Stimulated activated CD8-positive, alpha-beta memory T cell treated with anti-CD3 and anti-CD28 coated beads, Interleukin-12 subunit alpha, Interleukin-12 subunit beta, amount 100 ng/mL, for 1 hour (primary cell): ENCODE results near the gene CCDC150.
"Not testable (repeated sequence)": the region's sequence is repeated elsewhere in the genome, so short reads cannot be mapped to it uniquely, and the experiment has no call there.

Experiments
- DNase-seq: peaks from one replicate; pipeline ENCODE4 v3.0.0-alpha.2; 2020; ENCODE audit warnings: low read depth

The CCDC150 gene

DNA sequence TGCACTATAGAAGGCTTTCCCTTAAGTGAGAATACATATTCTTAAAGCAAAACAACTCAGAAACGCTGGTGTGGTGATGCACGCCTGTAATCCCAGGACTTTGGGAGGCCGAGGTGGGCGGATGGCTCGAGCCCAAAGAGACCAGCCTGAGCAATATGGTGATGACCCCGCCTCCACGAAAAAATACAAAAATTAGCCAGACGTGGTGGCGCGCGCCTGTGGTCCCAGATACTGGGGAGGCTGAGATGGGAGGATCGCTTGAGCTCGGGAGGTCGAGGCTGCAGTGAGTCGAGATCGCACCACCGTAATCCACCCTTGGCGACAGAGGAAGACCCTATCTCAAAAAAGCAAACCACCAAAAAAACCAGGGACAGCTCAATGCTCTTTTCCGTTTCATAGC is 750 bp upstream of the CCDC150 start:
- no peak for DNase-seq

DNA sequence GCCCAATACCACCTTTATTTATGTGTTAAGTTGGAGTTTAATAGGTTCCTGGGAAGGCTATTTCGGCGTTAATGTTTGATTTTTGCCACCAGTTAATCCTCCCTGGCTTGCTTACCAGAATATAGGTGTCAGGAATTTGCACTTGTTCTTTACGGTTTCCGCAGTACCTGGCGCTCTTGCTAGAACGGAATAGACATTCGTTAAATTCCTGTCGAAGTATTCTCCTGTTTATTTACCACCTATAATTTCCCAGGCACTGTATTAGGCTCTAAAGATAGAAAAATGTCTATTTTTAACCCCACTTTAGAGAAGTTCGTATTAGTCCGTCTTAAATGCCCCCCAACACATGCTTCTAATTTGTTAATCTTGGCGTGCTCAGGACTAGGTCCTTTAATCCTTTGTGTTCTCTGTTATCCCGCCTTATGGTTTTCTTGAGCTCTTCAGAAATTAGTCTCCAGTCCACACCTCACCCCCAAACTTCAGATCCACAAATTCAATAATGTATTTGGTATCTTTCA is 575 bp downstream of the CCDC150 start:
- DNase-seq = no peak

DNA sequence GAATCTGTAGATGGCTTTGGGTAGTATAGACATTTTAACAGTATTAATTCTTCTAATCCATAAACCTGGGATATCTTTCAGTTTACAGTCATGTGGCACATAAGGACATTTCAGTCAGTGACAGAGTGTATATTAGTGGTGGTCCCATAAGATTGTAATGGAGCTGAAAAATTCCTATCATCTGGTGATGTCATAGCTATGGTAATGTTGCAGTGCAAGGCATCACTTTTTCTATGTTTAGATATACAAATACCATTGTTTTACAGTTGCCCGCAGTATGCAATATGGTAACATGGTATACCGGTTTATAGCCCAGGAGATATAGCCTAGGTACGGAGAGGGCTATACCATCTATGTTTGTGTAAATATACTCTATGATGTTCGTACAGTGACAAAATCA is 9.7 kb downstream of the CCDC150 start:
- DNase-seq = no peak

DNA sequence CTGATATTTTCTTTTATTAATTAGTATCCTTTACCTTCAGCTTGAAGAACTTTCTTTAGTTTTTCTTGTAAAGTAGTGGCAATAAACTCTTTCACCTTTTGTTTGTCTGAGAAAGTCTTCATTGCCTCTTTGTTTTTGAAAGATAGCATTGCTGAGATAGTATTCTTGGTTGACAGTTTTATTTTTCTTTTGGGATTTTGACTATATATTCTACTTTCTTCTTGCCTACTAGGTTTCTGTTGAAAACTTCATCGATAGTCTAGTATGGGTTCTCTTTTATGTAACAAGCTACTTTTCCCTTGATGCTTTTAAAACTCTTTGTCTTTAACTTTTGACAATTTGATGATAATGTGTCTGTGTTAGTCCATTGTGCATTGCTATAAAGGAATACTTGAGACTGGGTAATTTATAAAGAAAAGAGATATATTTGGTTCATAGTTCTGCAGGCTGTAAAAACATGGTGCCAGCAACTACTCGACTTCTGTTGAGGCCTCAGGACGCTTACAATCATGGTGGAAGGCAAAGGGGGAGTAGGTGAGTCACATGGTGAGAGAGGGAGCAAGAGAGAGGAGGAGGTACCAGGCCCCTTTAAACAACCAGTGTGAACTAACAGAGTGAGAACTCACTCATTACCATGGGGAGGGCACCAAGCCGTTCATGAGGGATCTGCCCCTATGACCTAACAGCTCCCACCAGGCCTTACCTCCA is 12.0 kb downstream of the CCDC150 start:
- DNase-seq = no peak

DNA sequence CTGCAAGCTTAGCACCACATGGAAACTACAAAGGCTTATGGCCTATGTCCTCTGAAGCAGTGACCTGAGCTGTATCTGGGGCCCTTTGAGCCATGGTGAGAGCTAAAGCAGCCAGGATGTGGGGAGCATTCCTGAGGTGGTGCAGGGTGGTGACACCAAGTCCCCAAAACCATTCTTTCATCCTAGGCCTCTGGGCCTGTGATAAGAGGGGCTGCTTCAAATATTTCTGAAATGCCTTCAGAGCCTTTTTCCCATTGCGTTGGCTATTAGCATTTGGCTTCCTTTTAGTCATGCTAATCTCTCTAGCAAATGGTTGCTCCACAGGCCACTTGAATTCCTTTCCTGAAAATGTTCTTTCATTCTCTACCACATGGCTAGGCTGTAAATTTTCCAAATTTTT is 13.4 kb downstream of the CCDC150 start:
- no peak for DNase-seq

DNA sequence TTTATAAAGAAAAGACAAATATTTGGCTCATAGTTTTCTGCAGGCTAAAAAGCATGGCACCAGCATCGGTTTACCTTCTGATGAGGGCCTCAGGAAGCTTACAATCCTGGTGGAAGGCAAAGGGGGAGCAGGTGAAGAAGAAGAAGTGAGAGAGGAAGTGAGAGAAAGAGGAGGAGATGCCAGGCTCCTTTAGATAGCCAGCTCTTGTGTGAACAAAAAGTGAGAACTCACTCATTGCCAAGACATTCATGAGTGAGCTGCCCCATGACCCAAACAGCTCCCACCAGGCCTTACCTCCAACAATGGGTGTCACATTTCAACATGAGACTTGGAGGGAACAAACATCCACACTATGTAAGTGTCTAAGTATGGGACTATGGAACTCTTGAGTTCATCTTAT is 14.3 kb downstream of the CCDC150 start:
- no peak for DNase-seq

DNA sequence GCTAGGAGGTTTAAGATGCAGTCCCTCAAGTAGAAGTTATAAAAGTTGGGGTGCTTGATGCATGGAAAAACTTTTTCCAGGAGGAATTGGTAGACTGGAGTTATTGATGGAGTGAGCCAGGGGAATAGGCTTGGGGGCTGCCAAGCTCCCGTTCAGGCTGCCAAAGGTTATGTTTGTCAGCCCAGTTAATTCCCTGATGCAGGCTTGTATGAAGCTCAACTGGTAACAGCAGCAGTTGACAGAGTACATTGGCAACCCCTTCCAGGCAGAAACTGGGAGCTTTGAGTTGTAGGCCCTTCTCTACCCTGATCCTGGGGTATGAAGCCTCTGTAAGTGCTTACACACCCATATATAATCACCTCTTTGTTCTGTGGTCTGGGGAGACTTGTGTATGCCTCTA is 16.2 kb downstream of the CCDC150 start:
- no peak for DNase-seq

DNA sequence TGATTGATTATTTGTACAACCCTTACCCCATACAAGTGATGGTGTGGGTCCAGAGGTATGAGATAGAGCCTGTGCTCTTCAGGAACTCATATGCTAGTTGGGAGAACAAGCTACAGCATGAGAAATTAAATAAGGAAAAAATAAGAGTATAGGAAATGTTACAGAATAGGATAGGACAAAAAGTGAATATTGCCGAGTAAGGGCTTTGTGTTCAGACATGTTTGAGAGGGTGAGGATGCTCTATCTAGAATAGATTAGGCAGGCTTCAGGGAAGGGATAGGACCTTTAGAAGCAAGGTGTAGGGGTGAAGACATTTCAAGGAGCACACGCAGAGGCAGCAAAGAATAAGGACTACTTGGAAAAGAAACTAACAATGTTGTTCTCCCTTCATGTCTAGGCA is 17.8 kb downstream of the CCDC150 start:
- no peak for DNase-seq

DNA sequence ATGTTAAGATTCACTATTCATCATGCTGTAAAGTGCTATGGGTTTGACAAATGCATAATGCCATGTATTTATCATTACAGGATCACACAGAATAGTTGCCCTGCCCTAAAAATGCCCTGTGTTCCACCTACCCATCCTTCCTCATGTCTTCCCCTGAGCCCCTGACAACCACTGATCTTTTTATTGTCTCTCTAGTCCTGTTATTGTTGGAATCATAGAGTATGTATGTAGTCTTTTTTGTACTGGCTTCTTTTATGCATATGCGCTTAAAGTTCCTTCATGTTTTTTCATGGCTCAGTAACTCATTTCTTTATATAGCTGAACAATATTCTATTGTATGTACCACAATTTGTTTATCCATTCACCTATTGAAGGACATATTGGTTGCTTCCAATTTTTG is 20.3 kb downstream of the CCDC150 start:
- no peak for DNase-seq

DNA sequence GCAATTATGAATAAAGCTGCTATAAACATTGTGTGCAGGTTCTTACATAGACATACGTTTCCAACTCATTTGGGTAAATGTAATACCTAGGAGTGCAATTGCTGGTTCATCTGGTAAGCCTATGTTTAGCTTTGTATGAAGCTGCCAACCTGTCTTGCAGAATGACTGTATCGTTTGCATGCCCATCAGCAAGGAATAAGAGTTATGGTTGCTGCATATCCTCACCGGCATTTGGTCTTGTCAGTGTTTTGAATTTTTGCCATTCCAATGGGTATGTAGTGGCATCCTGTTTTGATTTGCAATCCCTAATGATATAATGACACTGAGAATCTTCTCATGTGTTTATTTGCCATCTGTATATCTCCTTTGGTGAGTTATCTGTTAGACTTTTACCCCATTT is 20.7 kb downstream of the CCDC150 start:
- DNase-seq = no peak

DNA sequence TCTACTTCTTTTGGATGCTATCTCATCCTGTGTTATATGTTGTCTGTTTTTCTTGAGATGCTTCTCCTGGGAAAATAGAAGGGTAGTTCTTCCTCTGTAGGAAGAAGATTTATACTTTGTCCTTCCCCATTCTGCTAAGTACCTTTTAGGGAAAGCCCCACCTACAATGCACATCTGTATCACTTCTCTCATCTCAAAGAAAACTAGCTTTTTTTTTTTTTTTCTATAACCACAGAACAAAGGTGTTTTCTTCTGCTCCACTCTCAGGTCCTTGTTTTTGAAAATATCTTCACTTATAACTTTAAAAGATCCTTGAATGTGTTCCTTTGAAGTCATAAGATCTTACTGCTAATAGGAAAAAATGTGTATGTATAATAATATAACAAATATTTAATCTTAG is 30.8 kb downstream of the CCDC150 start:
- DNase-seq = no peak

DNA sequence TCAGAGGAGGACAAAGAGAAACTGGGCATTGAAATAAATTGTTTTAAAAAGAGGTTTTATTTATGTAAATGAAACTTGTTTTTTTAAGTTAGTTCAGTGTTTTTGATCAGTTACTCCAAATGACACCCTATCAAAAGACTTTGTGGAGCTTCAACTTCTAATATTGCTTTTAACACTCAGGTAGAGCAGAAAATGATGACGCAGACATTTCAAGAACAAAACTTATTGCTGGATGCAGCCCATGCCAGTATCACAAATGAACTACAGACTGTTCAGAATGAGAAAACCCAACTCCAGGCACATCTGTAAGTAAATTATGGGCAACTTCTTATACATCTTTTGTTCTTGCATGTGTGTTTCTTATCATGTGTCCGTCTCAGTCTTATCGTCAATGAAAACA is 36.4 kb downstream of the CCDC150 start:
- DNase-seq = no peak

DNA sequence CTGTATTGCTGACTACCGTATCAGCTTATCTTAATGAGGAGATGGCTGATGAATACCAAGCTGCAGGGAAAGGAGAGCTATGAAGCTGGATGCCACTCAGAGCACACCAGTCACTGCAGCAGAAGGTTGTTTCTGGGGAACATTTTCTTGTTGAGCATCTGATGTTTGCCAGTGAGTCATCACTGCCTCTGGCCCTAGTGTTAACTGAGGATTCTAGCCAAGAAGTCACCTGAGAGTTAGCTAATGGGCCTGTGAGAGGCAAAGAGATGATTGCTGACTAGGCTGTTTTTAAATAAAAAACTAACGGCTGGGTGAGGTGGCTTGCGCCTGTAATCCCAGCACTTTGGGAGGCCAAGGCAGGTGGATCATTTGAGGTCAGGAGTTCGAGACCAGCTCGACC is 37.9 kb downstream of the CCDC150 start:
- no peak for DNase-seq

DNA sequence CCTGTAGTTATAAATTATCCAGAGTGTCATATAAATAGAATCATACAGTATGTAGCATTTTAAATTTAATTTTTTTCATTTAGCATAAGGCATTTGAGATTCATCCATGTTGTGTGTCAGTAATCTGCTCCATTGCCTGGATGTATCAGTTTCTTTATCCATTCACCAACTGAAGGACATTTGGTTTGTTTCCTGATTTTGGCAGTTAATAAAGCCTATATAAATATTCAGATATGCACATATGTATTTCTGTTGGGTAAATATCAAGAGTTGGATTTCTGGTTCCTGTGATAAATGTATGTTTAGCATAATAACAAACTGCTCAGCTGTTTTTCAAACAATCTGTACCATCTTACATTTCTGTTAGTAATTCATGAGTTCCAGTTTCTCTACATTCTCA is 39.9 kb downstream of the CCDC150 start:
- no peak for DNase-seq

DNA sequence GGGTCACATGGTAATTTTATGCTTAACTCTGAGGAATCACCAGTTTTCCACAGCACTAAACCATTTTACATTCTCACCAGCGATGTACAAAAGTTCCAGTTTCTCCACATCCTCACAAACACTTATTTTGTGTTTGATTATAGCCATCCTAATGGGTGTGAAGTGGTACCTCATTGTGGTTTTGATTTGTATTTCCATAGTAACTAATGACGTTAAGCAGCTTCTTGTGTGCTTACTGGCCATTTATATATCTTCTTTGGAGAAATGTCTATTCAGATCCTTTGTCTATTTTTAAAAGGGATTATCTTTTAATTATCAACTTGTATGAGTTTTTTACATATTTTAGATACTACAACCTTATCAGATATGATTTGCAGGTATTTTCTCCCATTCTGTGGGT is 42.0 kb downstream of the CCDC150 start:
- no peak for DNase-seq

DNA sequence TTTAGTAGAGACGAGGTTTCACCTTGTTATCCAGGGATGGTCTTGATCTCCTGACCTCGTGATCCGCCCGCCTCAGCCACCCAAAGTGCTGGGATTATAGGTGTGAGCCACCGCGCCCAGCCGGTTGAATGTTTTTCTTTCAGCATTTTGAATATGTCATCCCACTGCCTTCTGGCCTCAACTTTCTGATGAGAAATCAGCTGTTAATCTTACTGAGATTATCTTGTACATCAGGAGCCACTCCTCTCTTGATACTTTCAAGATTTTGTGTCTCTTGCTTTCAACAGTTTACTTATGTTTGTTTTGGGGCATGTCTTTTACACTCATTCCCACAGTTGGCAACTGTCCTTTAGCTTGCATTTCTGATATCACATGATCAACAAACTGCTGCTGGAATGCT is 46.3 kb downstream of the CCDC150 start:
- no peak for DNase-seq

DNA sequence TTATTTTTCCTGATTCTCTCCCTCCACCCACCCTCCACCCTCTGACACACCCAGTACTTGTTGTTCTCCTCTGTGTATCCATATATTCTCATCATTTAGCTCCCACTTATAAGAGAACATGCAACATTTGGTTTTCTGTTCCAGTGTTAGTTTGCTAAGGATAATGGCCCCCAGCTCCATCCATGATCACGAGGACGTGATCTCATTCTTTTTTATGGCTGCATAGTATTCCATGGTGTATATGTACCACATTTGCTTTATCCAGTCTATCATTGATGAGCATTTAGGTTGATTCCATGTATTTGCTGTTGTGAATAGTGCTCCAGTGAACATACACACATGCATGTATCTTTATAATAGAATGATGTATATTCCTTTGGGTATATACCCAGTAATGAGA is 47.2 kb downstream of the CCDC150 start:
- DNase-seq = not testable (repeated sequence)

DNA sequence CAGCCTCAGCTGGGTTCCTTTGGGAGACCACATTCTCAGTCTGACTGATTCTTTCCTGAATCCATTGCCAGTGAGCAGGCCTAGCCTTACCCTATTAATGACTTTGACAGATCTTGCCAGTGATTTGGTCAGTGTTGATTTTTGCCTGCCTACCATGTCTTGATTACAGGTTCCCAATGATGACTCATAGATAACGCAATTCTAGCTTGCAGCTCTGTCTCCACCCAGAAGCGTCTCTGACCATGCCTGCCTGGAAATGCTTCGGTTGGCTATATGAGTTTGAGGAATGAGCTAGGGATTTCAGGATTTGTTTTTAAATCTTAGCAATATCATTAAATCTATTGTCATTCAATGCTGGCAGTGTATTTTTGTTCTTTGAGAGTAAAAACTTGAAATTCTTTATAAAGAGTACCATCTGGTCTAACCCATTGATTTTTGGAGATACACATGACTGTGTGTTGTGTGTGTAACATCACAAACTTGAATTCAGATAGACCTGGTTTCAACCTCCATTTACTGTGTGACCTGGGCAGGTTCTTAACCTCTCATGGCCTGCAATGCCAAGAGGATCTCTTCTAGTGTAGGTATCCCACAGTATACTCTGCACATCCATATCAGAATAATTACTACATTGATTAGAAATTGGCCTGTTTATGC is 57.0 kb downstream of the CCDC150 start:
- DNase-seq = no peak

DNA sequence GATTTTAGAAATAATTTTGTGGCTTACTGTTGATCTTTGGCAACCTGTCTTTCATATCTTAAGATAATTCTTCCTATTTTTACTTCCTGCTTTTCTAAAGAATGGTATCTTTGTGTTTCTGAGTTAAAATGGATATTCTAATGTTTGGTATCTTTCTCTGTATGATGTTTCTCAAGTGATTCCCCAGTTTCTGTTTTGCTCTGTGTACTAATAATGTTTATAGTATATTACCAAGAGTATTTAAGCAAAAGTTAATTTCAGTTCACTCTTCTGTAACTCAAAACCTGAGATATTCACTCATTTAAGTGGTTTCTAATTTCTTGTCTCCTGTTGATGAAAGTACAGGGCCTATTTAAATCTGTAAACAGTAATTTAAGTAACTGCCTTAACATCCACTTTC is 58.3 kb downstream of the CCDC150 start:
- no peak for DNase-seq

DNA sequence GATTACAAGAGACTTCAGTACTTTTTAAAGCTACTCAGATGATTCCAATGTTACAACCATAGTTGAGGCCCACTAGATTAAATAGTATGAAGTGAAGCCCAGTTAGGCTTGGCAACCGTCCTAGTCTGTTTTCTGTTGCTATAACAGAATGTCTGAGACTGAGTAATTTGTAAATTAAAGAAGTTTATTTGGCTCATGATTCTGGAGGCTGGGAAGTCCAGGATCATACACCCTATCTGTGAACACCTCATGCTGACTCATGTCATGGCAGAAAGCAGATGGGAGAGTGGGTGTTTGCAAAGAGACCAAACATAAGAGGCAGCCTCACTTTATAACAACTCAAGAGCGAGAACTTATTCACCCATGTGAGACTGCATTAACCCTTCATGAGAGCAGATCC is 63.1 kb downstream of the CCDC150 start:
- DNase-seq = no peak

DNA sequence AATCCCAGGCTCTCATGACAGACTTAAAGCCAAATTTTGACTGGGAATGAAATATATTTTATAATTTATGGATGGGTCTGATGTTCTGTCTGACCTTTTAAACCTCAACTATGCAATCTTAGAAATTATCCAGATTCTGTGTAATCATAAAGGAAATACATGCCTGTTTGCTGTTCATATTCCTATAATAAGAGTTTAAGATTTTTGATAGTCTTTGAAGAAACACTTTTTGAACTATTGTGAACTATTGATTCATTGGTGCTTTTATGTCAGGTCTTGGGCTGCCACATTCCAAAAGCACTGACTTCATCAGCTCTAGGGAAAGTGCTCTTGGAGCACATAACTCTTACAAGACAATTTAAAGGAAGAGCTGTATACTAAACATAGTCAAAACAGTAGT is 64.2 kb downstream of the CCDC150 start:
- no peak for DNase-seq

DNA sequence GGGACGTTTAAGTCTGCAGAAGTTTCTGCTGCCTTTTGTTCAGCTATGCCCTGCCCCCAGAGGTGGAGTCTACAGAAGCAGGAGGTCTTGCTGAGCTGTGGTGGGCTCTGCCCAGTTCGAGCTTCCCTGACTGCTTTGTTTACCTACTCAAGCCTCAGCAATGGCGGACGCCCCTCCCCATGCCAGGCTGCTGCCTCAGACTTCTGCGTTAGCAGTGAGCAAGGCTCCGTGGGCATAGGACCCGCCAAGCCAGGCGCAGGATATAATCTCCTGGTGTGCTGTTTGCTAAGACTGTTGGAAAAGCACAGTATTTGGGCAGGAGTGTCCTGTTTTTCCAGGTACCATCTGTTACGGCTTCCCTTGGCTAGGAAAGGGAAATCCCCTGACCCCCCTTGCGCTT is 70.5 kb downstream of the CCDC150 start:
- not testable (repeated sequence) for DNase-seq

DNA sequence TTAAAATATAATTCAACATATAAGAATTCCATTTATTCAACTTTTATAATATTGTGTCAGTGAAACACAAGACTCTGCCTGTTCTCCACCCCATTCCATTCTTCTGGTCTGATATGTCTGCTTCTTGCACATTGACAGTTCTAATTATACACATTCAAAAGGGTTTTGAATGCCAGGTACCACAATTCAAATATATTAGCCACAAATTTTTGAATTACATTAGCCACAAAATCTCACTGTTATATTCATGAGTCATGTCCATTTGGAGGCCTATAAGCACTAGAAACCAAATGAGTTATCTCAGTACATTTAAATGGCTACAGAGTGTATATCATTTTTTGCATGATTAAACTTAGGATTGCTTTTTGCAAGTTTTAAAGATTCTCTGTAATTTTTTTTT is 72.1 kb downstream of the CCDC150 start:
- no peak for DNase-seq

DNA sequence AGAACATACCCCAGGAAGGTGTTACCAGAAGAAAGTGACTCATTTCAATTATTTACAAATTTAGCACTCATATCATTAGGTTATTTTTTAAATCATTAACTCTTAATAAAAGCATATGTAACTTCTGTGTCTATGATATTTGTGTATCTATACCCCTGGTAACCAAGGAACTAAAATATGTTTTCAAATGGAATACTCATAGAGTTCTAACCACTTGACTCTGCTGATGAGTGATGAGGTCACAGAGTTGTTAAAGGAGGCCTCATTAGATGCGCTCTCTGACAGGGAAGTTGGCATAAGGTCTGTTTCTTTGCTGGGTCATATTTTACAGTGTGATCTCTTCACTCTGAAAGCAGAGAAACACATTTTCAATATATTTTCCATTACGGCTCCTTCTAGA is 73.4 kb downstream of the CCDC150 start:
- DNase-seq = no peak
